AG09319 (cell line): ENCODE data around the gene BICDL1.

Source experiments
- DNase-seq: peaks from one replicate; pipeline ENCODE4 v3.0.0-alpha.2; 2010; ENCODE audit warnings: low read depth; ENCODE audit errors: extremely low read depth
- TF ChIP-seq, protein P1 (sequence below): IDR thresholded peaks from 2 replicates; pipeline ENCODE4 v1.5.1; 2011; ENCODE audit warnings: low read depth, mild to moderate bottlenecking, inconsistent platforms, low read length, moderate library complexity

BICDL1 gene

DNA sequence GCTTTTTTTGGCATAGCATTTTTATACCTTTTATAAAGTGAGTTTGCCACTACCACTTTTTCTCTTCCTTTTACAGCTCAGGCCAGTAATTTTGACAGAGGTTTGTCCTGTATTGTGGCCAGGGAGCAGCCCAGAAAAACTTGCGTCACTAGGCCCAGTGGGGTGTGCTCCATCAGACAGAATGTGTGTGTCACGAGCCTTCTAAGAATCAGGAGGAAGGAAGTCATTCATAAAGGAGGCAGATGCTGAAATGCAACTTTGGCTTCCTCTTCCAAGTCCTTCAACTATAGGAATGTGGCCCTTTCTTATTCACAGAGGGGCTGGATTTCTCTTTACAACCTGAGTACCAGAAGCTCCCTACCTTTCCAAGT, 137.6 kb downstream of the BICDL1 start:
- no peak for DNase-seq
- TF ChIP-seq, protein P1, sequence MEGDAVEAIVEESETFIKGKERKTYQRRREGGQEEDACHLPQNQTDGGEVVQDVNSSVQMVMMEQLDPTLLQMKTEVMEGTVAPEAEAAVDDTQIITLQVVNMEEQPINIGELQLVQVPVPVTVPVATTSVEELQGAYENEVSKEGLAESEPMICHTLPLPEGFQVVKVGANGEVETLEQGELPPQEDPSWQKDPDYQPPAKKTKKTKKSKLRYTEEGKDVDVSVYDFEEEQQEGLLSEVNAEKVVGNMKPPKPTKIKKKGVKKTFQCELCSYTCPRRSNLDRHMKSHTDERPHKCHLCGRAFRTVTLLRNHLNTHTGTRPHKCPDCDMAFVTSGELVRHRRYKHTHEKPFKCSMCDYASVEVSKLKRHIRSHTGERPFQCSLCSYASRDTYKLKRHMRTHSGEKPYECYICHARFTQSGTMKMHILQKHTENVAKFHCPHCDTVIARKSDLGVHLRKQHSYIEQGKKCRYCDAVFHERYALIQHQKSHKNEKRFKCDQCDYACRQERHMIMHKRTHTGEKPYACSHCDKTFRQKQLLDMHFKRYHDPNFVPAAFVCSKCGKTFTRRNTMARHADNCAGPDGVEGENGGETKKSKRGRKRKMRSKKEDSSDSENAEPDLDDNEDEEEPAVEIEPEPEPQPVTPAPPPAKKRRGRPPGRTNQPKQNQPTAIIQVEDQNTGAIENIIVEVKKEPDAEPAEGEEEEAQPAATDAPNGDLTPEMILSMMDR, result no peak

DNA sequence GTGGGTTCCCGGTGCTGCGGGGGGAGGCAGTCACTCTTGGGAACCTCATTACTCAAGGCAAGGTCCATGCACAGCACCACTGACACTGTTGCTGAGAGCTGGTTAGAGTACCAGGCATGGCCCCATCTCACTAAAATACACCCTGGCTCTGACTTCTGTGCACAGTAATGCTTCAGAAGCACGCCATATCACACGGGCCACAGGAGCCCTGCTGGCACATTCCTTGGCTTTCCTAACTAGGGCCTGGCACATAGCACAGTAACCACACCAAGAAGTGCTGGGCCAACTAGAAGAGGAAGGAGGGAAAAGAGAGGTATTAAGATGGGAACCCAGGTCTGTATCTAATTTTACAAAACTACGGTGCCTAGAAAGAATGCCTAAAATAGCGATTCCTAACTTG, 141.0 kb downstream of the BICDL1 start:
- TF ChIP-seq, protein P1, result no peak
- DNase-seq, result no peak

DNA sequence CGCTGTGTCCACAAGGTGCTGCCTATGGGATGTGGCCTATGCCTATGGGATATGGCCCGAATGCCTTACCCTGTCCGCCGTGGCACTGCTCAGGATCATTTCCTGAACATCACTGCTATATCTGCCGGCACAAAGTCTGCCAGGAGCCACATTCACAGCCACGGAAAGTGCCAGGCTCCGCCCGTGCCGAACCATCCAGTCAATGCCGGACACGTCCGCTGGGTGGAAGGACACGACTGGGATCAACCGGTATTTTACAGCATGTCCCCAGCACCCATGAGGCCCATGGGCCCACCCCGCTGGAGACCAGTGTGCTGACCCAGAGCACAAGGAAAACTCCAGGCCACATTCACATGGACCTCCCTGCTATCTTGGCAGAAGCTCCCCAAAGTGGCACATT, 142.1 kb downstream of the BICDL1 start:
- no peak for DNase-seq
- TF ChIP-seq, protein P1, result no peak

DNA sequence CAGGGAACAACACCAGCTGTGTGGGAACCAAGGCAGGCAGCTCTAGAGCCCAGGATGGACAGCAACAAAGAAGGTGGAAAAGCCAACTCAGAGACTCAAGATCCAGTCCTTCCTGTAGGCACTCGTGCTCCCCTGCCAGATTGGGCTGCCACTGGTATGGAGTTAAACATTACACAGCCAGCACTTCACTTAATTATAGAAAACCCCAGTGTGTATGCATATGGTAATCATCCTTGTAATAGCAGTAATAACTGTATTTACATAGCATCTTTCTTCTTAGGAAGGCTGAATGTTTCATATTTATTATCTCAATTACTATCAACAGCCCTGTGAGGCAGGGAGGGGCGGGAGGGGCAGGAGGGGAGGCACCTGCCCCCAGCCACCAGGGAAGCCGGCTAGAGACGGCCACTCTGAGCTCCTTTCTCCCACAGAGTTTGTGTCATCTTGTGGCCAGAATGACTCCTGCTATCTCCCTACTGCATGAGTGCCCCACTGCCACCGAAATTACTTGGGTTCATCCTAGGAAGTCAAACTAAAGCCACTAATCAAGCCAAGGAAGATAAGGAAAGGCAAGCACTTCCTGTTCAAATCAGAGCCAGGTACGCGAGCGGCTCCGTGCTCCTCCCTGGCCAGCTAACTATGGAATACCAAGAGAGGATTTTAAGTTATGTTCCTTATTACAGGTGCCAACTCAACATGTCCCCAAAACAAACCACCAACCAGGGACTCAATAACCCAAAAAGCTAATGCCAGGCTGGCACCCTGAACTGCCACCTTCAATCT, 143.2 kb downstream of the BICDL1 start:
- no peak for DNase-seq
- TF ChIP-seq, protein P1, result no peak

DNA sequence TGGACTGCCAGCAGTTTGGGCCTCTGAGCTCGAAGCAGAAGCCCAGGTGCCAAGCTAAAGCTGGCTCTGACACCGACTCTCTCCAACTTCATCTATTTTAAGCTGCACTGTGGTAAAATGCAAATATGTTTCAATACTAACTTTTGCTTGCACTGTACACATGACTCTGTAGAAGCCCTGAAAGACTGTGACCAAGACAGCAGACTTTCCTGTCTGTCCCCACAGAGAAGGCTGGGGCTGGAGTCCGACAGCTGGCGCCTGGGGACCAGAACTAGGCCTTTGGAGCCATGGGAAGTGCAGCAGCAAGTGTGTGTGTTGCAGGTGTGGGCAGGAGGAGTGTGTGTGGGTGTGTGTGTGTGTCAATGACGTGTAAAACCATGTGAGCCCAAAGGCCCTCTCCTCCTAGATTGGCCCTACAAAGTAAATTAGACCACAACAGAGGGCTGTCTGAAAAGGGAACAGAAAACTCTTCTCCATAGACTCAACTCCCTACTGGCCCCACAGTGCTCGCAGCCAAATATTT, 143.9 kb downstream of the BICDL1 start:
- TF ChIP-seq, protein P1, result no peak

DNA sequence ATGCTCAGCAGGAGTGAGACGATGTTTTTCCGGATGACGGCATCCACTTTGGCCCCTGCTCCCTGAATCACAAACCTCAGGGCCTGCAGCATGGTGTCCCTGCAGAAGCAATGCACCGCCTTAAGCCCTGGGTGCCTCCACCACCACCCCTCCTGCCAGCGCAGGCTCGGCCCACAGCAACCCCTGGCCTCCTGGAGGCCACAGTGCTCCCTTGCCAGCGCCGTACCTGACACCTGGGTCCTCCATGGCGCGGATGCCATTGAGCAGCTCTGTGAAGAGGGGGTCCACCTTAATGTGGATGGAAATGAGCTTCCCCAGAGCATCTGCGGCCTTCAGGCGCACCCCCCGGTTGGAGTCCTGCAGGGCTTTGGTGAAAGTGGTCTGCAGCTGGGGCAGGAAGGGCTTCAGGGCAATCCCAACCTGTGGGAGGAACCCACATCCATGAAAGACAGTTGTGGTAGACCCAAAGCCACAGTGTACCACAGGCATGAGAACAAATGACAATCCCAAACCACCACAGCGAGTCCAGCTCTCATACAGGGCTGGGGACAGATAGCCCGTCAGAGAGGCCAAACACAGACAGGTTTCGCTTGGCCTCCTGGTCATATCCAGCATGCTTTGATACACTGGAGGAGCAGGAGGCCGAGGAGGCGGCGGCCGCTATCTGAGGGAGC, 145.4 kb downstream of the BICDL1 start:
- TF ChIP-seq, protein P1, result no peak
- DNase-seq, result no peak

More for the DNA sequence above, 143.9 kb downstream of the BICDL1 start:
- DNase-seq, result no peak
